Lower lobe of right lung (tissue), 2 donors: ENCODE results near the gene ISM1. TPM values are rescaled to one million over a fixed set of nuclear protein-coding genes. Genes with fewer than 3 reads are reported as not detected.
A peak's percentile ranks its signal among the peaks of the same experiment; 100 is the strongest.

Experiments
- ATAC-seq, 2 donors: fragments of 200-7000 bp; cut with Tn5 transposase; one replicate each; pipeline ENCODE4 v1.9.1; 2020 to 2022; ENCODE audit warnings: mild to moderate bottlenecking in 2 of 2, moderate library complexity in 2 of 2
- DNase-seq: peaks from one replicate; pipeline ENCODE4 v3.0.0-alpha.2; 2020
- H3K27ac ChIP-seq: fragments of 200-600 bp; one replicate; pipeline ENCODE4 v1.8.0; 2022
- H3K27me3 ChIP-seq: fragments of 200-600 bp; one replicate; pipeline ENCODE4 v1.8.0; 2022; ENCODE audit warnings: low read depth
- H3K36me3 ChIP-seq: fragments of 200-600 bp; one replicate; pipeline ENCODE4 v1.8.0; 2022; ENCODE audit warnings: mild to moderate bottlenecking
- H3K4me1 ChIP-seq: fragments of 200-600 bp; one replicate; pipeline ENCODE4 v1.8.0; 2022
- H3K4me3 ChIP-seq: fragments of 200-600 bp; one replicate; pipeline ENCODE4 v1.8.0; 2022; ENCODE audit warnings: mild to moderate bottlenecking
- H3K9me3 ChIP-seq: fragments of 200-600 bp; one replicate; pipeline ENCODE4 v1.8.0; 2022
- CTCF ChIP-seq: fragments of 200-600 bp; IDR thresholded peaks from one replicate; pipeline ENCODE4 v1.8.0; 2022; ENCODE audit warnings: antibody characterized with exemption, mild to moderate bottlenecking
- intact Hi-C: fragments of 100-400 bp; cut with DNase I; formaldehyde crosslinking; loops from one replicate; pipeline ENCODE4 v1.11.0; 2022
- total RNA-seq: library from RNA; stranded (reverse); fragmentation: NEBNext Ultra II Directional; extraction: Animal tissue kit (Norgen Biotek cat#: 25700); gene quantifications from one replicate; pipeline ENCODE4 v1.2.1, GENCODE V29; 2021
- donor health status: DM: no; HTN: yes; CAD: no; lungs with severe emphysema.

ISM1 gene
- total RNA-seq, 1 donor from 2014 or later: 8.4 TPM

GRCh38 chr20:13325796-13326340 is 104.8 kb downstream of the ISM1 start:
- intact Hi-C loops: no loop called here
- H3K36me3 ChIP-seq: no peaks in the 10 kb centered on the region
- H3K4me3 ChIP-seq: no peak overlapping the region
- no peaks in the 10 kb centered on the region for H3K27me3 ChIP-seq
- DNase-seq (no peak), ATAC-seq (no peak)
- TF ChIP-seq CTCF: no peak
- no peak overlapping the region for H3K27ac ChIP-seq
- H3K4me1 ChIP-seq: no peaks in the 10 kb centered on the region
- no peaks in the 10 kb centered on the region for H3K9me3 ChIP-seq

GRCh38 chr20:13331536-13331935 is 110.5 kb downstream of the ISM1 start:
- Histone ChIP-seq H3K36me3 (no peaks in the 10 kb centered on the region), H3K4me3 (no peak overlapping the region), H3K27ac (no peak overlapping the region), H3K27me3 (no peaks in the 10 kb centered on the region), H3K4me1 (no peaks in the 10 kb centered on the region), H3K9me3 (no peaks in the 10 kb centered on the region)
- TF ChIP-seq CTCF: no peak
- ATAC-seq (no peak), DNase-seq (no peak)
- intact Hi-C loops: no loop called here

GRCh38 chr20:13333036-13333435 is 112.0 kb downstream of the ISM1 start:
- no peaks in the 10 kb centered on the region for H3K4me1 ChIP-seq
- no peaks in the 10 kb centered on the region for H3K27me3 ChIP-seq
- intact Hi-C loops: no loop called here
- no peak overlapping the region for H3K27ac ChIP-seq
- H3K36me3 ChIP-seq: no peaks in the 10 kb centered on the region
- ATAC-seq (no peak), DNase-seq (no peak)
- H3K9me3 ChIP-seq: no peaks in the 10 kb centered on the region
- no peak for TF ChIP-seq CTCF
- no peak overlapping the region for H3K4me3 ChIP-seq

GRCh38 chr20:13333793-13334192 is 112.7 kb downstream of the ISM1 start:
- Histone ChIP-seq H3K27ac (no peak overlapping the region), H3K4me3 (no peak overlapping the region), H3K4me1 (no peaks in the 10 kb centered on the region), H3K27me3 (no peaks in the 10 kb centered on the region), H3K9me3 (no peaks in the 10 kb centered on the region), H3K36me3 (no peaks in the 10 kb centered on the region)
- TF ChIP-seq CTCF: no peak
- no peak for DNase-seq
- intact Hi-C loops: no loop called here
- no peak for ATAC-seq

- Histone ChIP-seq H3K4me1 (peaks cover 3% of the 10 kb centered on the region), H3K4me3 (no peak overlapping the region), H3K27me3 (no peaks in the 10 kb centered on the region), H3K36me3 (no peaks in the 10 kb centered on the region), H3K27ac (no peak overlapping the region), H3K9me3 (no peaks in the 10 kb centered on the region)
- intact Hi-C loops: no loop called here
- ATAC-seq: peak in 1 of 2 donors; percentile 29
- DNase-seq: no peak
- TF ChIP-seq CTCF: no peak
Measured at GRCh38 chr20:13336308-13337089, 115.4 kb downstream of the ISM1 start.
